Effector memory CD4-positive, alpha-beta T cell (primary cell): Measurements from ENCODE around the gene NSMF.
"Not testable (repeated sequence)": the region's sequence is repeated elsewhere in the genome, so short reads cannot be mapped to it uniquely, and the experiment has no call there.

Experiments used
- DNase-seq, 3 donors: peaks; one replicate each; pipeline ENCODE4 v3.0.0-alpha.2; 2020
- H3K27ac ChIP-seq: 2 replicates; pipeline ENCODE4 v1.7.0; 2013; ENCODE audit warnings: mild to moderate bottlenecking, low read length, moderate library complexity; ENCODE audit not compliant: insufficient read depth, poor library complexity, severe bottlenecking
- H3K27me3 ChIP-seq: replicated peaks from 2 replicates; pipeline ENCODE4 v1.7.0; 2013; ENCODE audit warnings: mild to moderate bottlenecking, low read length; ENCODE audit not compliant: insufficient read depth, control insufficient read depth, poor library complexity, severe bottlenecking
- H3K36me3 ChIP-seq: 2 replicates; pipeline ENCODE4 v1.7.0; 2013; ENCODE audit warnings: mild to moderate bottlenecking, low read length, moderate library complexity; ENCODE audit not compliant: control insufficient read depth, insufficient read depth
- H3K4me1 ChIP-seq: 2 replicates; pipeline ENCODE4 v1.7.0; 2013; ENCODE audit warnings: low read length, mild to moderate bottlenecking; ENCODE audit not compliant: control insufficient read depth, insufficient read depth, poor library complexity, severe bottlenecking
- H3K4me3 ChIP-seq: 2 replicates; pipeline ENCODE4 v1.7.0; 2013; ENCODE audit warnings: low read length, low read depth, mild to moderate bottlenecking; ENCODE audit not compliant: insufficient read depth, poor library complexity, severe bottlenecking
- H3K9me3 ChIP-seq: 2 replicates; pipeline ENCODE4 v1.7.0; 2013; ENCODE audit warnings: mild to moderate bottlenecking, low read length, moderate library complexity; ENCODE audit not compliant: control insufficient read depth

NSMF gene

GRCh38 chr9:137411260-137411644 is 47.9 kb downstream of the NSMF start:
- no peak for DNase-seq

GRCh38 chr9:137410891-137411249 is 48.3 kb downstream of the NSMF start:
- H3K4me3 ChIP-seq: no peak overlapping the region
- H3K9me3 ChIP-seq: no peaks in the 10 kb centered on the region
- no peaks in the 10 kb centered on the region for H3K27me3 ChIP-seq
- peaks cover 29% of the 10 kb centered on the region for H3K4me1 ChIP-seq
- H3K27ac ChIP-seq: no peak overlapping the region
- no peak for DNase-seq
- H3K36me3 ChIP-seq: no peaks in the 10 kb centered on the region

More at GRCh38 chr9:137411260-137411644, 47.9 kb downstream of the NSMF start:
- no peaks in the 10 kb centered on the region for H3K27me3 ChIP-seq
- no peak overlapping the region for H3K27ac ChIP-seq
- peak overlapping the region; percentile 22 for H3K4me3 ChIP-seq
- peaks cover 29% of the 10 kb centered on the region for H3K4me1 ChIP-seq
- no peaks in the 10 kb centered on the region for H3K9me3 ChIP-seq
- H3K36me3 ChIP-seq: no peaks in the 10 kb centered on the region

DNA sequence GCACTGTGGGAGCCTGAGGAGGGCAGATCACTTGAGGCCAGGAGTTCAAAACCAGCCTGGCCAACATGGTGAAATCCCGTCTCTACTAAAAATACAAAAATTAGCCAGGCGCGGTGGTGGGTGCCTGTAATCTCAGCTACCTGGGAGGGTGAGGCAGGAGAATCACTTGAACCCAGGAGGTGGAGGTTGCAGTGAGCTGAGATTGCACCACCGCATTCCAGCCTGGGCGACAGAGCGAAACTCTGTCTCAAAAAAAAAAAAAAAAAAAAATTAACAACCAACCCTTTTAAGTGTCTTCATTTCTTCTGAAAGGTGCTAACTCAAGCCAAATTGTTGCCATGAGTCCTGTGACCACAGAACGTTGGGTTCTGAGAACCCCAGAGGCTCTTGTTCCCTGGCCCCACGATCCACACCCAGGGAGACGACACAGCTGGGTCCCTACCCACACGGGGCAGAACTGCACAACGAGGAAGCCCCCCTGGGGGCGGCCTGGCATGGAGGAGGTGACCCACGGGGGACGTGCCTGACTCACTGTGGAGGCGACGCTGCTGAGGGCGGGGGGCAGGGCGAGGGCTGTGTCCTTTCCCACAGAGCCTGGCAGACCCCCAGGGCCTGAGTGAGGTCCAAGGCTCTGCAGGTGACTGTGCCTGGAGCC is 48.8 kb downstream of the NSMF start:
- not testable (repeated sequence) for H3K27ac ChIP-seq, H3K4me3 ChIP-seq, DNase-seq, H3K9me3 ChIP-seq, H3K27me3 ChIP-seq, H3K36me3 ChIP-seq
- H3K4me1 ChIP-seq: peaks cover 29% of the 10 kb centered on the region

- Histone ChIP-seq H3K27ac (no peak overlapping the region), H3K27me3 (no peaks in the 10 kb centered on the region), H3K9me3 (no peaks in the 10 kb centered on the region), H3K36me3 (no peaks in the 10 kb centered on the region), H3K4me3 (no peak overlapping the region), H3K4me1 (peaks cover 29% of the 10 kb centered on the region)
- DNase-seq: no peak
Observed at GRCh38 chr9:137409515-137409914, 49.6 kb downstream of the NSMF start.

- no peak for DNase-seq
- H3K4me1 ChIP-seq: peaks cover 29% of the 10 kb centered on the region
- H3K27me3 ChIP-seq: no peaks in the 10 kb centered on the region
- no peak overlapping the region for H3K27ac ChIP-seq
- H3K4me3 ChIP-seq: no peak overlapping the region
- no peaks in the 10 kb centered on the region for H3K9me3 ChIP-seq
- no peaks in the 10 kb centered on the region for H3K36me3 ChIP-seq
Observed at GRCh38 chr9:137408651-137409405, 50.3 kb downstream of the NSMF start.

DNA sequence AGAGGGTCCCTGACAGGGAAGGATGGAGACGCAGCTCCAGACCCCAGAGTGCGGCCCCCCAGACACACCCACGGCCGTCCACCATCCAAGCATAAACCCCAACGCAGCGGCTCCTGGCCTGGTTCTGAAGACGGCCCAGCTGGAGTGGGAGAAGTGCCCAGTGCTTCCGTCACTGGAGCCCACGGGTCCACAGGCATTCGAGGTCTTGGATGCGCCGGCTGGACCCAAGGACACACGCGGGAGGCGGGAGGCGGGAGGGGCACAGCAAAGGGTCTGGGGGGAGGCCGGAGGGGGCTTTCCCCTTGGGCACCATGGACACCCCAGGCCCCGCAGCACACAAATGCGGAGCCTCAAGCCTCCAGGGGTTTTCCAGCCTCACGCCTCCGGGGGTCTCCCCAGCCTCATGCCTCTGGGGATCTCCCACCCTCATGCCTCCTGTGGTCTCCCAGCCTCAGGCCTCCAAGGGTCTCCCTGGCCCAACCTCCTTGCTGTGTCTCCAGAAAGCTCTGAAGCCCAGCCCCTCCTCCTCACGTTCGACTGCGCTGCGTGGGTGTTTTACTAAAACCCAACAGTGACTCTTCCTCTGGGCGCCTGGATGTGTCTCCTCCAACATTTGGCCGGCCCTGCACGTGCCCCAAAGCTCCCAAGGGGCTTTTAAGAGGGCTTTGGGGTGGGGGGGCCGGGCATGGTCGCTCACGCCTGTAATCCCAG is 51.4 kb downstream of the NSMF start:
- no peaks in the 10 kb centered on the region for H3K36me3 ChIP-seq
- peaks cover 29% of the 10 kb centered on the region for H3K4me1 ChIP-seq
- no peaks in the 10 kb centered on the region for H3K27me3 ChIP-seq
- no peak for DNase-seq
- no peak overlapping the region for H3K27ac ChIP-seq
- no peak overlapping the region for H3K4me3 ChIP-seq
- no peaks in the 10 kb centered on the region for H3K9me3 ChIP-seq

- Histone ChIP-seq H3K27me3 (no peaks in the 10 kb centered on the region), H3K4me1 (peaks cover 28% of the 10 kb centered on the region), H3K9me3 (no peaks in the 10 kb centered on the region), H3K27ac (no peak overlapping the region), H3K4me3 (no peak overlapping the region), H3K36me3 (no peaks in the 10 kb centered on the region)
- DNase-seq: peak; percentile 25 to 30 (median 27)
Observed at GRCh38 chr9:137406876-137407589, 52.1 kb downstream of the NSMF start.

DNA sequence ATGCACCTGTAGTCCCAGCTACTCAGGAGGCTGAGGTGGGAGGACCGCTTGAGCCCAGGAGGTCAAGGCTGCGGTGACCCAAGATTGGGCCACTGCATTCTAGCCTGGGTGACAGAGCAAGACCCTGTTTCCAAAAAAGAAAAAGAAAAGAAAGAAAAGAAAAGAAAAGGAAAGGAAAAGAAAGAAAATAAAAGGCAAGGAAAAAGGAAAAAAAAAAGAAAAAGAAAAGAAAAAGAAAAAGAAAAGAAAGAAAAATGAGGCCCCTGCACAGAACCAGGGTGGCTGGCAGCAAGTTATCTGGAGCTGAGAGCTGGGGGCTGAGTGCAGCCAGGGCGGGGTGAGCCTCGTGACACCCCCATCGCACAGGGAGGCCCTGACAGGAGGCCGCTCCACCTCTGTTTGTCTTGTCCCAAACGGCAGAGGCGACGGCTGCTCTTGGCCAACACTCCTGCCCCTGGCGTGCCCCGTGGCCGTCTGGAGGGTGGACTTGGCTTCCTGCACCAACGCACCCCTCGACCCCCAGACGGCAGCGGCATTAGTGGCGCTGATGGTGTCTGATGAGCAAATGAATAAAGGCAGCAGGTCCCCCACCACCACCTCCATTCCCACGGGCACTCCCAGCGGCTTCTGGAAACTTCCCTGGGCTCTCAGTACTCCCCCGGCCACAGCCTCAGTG is 52.9 kb downstream of the NSMF start:
- H3K9me3 ChIP-seq: no peaks in the 10 kb centered on the region
- H3K4me3 ChIP-seq: no peak overlapping the region
- no peak overlapping the region for H3K27ac ChIP-seq
- H3K27me3 ChIP-seq: no peaks in the 10 kb centered on the region
- DNase-seq: no peak
- H3K36me3 ChIP-seq: no peaks in the 10 kb centered on the region
- H3K4me1 ChIP-seq: peaks cover 22% of the 10 kb centered on the region

DNA sequence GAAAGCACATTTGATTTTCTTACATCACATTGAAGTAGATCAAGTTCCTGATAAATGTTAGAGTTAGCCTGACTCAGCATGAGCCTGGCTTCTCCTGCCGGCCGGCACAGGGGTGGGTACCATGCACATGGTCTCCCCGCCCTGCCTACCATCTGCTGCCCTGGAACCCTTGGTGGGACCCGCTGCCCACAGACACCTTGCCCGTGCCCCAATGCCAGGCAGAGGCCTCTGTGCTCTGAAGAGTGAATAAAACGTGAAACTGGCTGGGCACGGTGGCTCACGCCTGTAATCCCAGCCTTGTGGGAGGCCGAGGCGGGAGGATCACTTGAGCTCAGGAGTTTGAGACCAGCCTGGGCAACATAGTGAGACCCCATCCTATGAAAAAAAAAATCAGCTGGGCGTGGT is 53.5 kb downstream of the NSMF start:
- Histone ChIP-seq H3K36me3 (no peaks in the 10 kb centered on the region), H3K27me3 (no peaks in the 10 kb centered on the region), H3K4me1 (peaks cover 16% of the 10 kb centered on the region), H3K9me3 (no peaks in the 10 kb centered on the region), H3K27ac (no peak overlapping the region), H3K4me3 (no peak overlapping the region)
- no peak for DNase-seq
